Activated CD4-positive, alpha-beta T cell treated with anti-CD3 and anti-CD28 coated beads for 4 hours (primary cell): ENCODE results near the gene NCKAP5L.

Source experiments
- DNase-seq, 2 donors: peaks; one replicate each; pipeline ENCODE4 v3.0.0-alpha.2; 2020

The NCKAP5L gene

DNA sequence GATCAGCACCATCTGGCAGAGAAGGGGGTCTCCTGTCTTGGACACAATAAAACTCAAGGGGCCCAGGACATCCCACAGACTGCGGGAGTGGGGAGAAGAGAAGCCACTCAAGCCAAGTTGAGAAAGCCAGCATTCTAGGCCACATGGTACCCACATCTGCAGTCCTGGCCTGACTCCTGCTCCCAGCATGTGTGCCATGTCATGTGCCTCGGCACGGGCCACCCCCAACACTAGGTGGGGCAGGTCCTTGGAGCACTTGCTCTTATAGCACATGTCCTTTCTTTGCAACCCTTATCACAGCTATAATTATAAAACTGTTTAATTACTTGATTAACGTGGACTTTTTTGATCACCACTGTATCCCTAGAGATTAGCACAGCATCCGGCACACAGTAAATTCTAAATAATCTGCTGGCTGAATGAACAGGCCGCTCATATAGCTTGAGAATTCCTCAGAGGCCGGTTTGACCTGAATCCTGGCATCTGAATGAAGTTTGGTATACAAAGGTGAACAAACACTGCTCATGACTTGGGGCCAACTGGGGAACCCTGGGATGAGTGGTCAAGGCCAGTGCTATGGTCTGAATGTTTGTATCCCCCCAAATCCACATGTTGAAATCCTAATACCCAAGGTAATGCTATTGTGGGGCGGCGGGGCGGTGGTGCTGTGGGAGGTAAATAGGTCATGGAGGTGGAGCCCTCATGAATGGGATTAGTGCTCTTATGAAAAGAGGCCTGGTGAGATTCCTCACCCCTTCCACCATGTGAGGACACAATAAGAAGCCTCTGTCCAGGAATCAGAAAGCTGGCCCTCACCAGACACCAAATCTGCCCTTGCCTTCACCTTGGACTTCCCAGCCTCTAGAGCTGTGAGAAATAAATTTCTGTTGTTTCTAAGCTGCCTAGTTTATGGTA, 6.6 kb downstream of the NCKAP5L start:
- no peak for DNase-seq

- DNase-seq: no peak
These were observed 8.4 kb downstream of the NCKAP5L start for GRCh38 chr12:49819786-49820185.

- DNase-seq: no peak
These were observed 9.8 kb downstream of the NCKAP5L start for GRCh38 chr12:49818241-49818895.

GRCh38 chr12:49813131-49813530, 15.1 kb downstream of the NCKAP5L start:
- DNase-seq: no peak

- DNase-seq: no peak
These were observed 16.2 kb downstream of the NCKAP5L start for GRCh38 chr12:49811961-49812401.

GRCh38 chr12:49811136-49811535, 17.1 kb downstream of the NCKAP5L start:
- DNase-seq: no peak

GRCh38 chr12:49809906-49810389, 18.3 kb downstream of the NCKAP5L start:
- no peak for DNase-seq

DNA sequence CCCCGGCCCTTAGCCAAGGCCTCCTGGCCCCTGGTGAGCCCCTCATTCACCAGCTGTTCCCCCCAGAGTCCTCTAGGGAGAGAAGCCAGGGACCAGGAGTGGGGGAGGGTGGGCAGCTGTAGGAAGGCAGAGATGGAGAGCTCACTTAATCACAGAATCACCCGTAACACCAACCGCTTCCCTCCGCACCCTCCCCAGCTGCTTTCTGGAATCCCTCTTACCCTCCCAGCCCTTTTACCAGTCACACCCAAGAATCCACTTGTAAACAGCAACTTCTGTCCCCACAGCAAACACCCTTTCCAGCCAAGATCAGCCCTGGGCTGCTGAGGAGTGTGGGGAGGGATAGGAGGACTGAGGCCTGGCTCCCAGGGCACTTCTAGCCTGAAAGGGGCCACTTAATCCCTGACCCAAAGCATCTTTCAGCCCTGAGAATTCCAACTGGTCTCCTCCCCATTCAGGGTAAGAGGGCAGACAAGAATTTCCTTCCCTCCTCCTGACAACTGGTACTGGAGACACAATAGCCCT, 18.8 kb downstream of the NCKAP5L start:
- no peak for DNase-seq

- no peak for DNase-seq
These were observed 19.4 kb downstream of the NCKAP5L start for GRCh38 chr12:49808686-49809380.

- no peak for DNase-seq
These were observed 20.1 kb downstream of the NCKAP5L start for GRCh38 chr12:49807991-49808580.

- DNase-seq: no peak
These were observed 21.3 kb downstream of the NCKAP5L start for GRCh38 chr12:49806877-49807276.

DNA sequence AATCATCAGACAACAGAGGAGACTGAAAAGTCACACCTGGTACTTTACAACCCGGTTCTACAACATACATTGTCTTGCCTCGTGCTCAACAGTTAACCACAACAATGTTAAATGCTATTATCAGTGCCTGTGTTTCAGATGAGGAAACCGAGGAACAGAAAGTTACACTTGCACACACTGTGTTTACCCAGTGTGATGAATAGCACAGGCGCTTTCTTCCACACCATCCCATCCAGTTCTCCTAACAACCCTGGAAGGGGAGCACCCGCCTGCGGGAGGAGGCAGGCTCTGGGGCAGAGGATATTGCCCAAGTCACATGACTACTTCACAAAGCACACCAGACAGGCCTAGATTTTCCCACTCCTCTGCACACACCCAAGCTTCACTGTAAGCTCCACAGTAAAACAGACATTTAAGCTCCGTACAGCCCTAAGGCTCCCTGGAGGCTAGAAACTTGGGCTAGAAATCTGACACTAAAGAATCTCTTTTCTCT, 21.8 kb downstream of the NCKAP5L start:
- no peak for DNase-seq

DNA sequence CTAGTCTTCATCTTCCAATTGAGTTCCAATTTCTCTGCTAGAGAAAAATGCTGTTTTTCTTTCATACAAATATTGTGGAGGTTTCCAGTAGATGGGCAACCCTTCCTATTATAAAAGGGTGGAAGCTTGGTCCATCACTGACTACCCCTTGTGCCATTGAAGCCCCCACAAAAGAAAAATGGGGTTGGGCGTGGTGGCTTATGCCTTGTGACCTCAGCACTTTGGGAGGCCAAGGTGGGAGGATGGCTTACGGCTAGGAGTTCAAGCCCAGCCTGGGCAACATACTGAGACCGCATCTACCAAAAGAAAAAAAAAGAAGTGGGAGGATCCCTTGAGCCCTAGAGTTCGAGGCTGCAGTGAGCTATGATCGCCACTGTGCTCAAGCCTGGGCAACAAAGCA, 22.8 kb downstream of the NCKAP5L start:
- no peak for DNase-seq

- no peak for DNase-seq
These were observed 23.4 kb downstream of the NCKAP5L start for GRCh38 chr12:49804821-49805220.

GRCh38 chr12:49803693-49804450, 24.3 kb downstream of the NCKAP5L start:
- no peak for DNase-seq

- no peak for DNase-seq
These were observed 26.8 kb downstream of the NCKAP5L start for GRCh38 chr12:49801141-49802063.

- DNase-seq: no peak
These were observed 27.6 kb downstream of the NCKAP5L start for GRCh38 chr12:49800421-49801140.

DNA sequence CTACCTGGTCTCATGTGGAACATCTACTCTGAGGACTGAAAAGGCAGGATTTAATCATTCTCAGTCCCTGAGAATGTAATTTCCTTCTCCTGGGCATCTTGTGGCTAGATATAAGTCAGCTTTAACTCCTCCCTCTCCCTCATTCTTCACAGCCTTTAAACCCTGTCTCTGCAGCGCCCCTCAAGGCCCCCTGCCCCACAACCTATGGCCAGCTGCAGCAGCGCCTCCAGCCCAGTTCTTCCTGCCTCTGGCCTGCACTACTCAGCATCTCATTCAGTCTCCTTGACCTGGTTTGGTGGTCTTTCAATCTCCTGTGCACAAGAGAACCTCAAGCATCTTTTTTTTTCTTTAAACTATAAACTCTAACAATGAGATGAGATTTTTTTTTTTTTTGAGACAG, 29.3 kb downstream of the NCKAP5L start:
- DNase-seq: no peak

- DNase-seq: no peak
These were observed 30.0 kb downstream of the NCKAP5L start for GRCh38 chr12:49798248-49798647.

DNA sequence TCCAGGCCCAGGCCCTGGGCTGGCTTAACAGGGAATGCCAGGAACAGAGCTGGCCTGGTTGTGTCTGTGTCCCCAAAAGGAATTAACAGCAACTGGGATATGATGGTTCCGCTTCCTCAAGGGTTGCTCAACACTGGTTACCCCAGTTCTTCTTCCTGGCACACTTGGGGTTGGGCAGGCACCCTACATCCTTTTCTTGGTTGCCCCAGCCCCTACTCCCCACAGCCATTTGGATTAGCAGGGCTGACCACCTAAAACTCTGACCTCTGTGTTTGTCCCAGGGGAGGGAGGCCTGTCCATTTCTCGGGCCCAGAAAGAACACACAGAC, 30.8 kb downstream of the NCKAP5L start:
- DNase-seq: no peak
